Measurements from ENCODE around the gene FOXRED2.
"Not testable (repeated sequence)": the region's sequence is repeated elsewhere in the genome, so short reads cannot be mapped to it uniquely, and the experiment has no call there.

The FOXRED2 gene

GRCh38 chr22:36519906-36520305, 13.1 kb upstream of the FOXRED2 start:
- DNase-seq (ENCODE audit: low read depth in 2 of 3, low spot score in 1 of 3), result not testable (repeated sequence)

GRCh38 chr22:36514766-36515165, 7.9 kb upstream of the FOXRED2 start:
- no peak for DNase-seq (ENCODE audit: low read depth in 2 of 3, low spot score in 1 of 3)

DNA sequence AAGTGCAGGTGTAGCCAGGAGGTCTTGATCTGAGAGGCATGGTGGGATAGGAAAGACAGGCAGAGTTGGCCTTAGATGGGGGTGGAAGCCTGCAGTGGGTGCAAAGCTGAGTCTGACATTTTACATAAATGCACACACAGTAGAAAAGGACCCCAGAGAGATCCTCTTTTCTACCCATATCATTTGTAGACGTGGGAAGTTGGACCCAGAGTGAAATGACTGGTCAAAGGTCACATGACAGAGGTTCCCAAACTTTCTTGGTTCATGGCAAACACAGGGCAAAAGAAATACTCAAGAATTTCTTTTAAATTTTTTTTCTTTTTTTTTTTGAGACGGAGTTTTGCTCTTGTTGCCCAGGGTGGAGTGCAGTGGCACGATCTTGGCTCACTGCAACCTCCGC, 6.2 kb upstream of the FOXRED2 start:
- no peak for DNase-seq (ENCODE audit: low read depth in 2 of 3, low spot score in 1 of 3)

GRCh38 chr22:36512333-36512732, 5.5 kb upstream of the FOXRED2 start:
- DNase-seq (ENCODE audit: low read depth in 2 of 3, low spot score in 1 of 3), result no peak

GRCh38 chr22:36510966-36511881, 4.4 kb upstream of the FOXRED2 start:
- DNase-seq (ENCODE audit: low read depth in 2 of 3, low spot score in 1 of 3), result peak in 1 of 3 donors; percentile 37

GRCh38 chr22:36510384-36510783, 3.5 kb upstream of the FOXRED2 start:
- DNase-seq (ENCODE audit: low read depth in 2 of 3, low spot score in 1 of 3), result no peak

DNA sequence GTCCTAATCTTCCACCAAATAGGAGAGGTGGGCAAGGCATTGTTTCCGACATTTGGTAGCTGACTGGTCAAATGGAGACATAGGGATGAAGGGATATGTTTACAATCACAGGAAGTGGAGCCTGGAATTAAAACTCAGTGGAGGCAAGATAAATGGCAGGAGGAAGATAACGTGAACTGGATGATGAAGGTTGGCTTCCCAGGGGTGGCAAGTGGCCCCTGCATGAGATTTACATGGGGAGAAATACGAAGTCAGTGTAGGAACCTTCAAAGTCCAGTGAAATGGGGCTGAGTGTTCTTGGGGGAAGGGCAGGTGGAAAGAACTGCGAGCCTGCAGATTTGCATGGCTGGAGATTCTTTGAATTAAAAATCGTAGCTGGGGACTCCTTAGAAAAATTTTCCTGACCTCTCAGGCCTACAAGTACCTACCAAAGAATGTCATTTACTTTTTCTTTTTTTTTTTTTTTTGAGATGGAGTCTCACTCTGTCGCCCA, 724 bp upstream of the FOXRED2 start:
- DNase-seq (ENCODE audit: low read depth in 2 of 3, low spot score in 1 of 3), result no peak

DNA sequence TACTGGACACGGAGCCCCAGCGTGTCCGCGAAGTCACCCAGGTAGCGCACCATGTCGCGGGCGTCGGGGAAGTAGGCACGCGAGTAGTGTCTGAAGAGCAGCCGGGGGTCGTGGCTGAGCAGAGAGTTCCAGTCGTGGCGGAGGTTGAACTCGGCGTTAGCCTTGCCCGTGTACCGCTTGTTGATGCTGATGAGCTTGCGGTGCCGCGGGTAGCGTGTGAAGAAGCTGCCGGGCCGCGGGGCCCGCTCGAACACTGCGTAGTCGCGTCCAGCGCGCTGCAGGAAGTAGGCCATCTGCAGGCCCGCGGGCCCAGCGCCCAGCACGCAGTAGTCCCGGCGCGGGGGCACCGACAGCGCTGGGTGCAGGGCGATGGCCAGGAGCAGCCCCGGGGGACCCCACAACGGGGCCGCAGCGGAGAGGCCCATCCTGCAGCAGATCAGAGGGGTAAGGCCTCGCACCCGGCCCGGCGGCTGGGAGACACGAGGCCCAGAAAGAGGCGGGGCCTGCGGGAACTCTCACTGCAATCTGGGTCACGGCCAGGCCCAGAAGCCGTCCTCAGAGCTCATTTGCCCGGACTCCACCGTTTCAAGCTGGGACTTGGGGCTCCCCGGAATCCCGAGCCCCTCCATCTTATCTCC, 723 bp downstream of the FOXRED2 start:
- DNase-seq (ENCODE audit: low read depth in 2 of 3, low spot score in 1 of 3), result no peak

GRCh38 chr22:36497910-36498665, 8.8 kb downstream of the FOXRED2 start:
- no peak for DNase-seq (ENCODE audit: low read depth in 2 of 3, low spot score in 1 of 3)

GRCh38 chr22:36493690-36494110, 13.1 kb downstream of the FOXRED2 start:
- no peak for DNase-seq (ENCODE audit: low read depth in 2 of 3, low spot score in 1 of 3)

GRCh38 chr22:36492109-36492508, 14.7 kb downstream of the FOXRED2 start:
- DNase-seq (ENCODE audit: low read depth in 2 of 3, low spot score in 1 of 3), result no peak

DNA sequence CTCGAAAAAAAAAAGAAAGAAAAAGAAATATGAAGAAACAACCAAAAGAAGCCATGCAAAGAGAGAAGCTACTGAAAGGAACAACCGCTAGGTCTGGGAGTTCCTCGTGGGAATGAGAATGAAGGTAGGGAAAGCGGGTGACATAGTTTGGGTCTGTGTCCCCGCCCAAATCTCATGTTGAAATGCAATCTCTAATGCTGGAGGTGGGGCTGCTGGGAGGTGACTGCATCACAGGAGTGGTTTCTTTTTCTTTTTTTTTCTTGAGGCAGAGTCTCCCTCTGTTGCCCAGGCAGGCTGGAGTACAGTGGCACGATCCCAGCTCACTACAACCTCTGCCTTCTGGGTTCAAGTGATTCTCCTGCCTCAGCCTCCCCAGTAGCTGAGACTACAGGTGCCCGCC, 15.7 kb downstream of the FOXRED2 start:
- no peak for DNase-seq (ENCODE audit: low read depth in 2 of 3, low spot score in 1 of 3)

- peak; percentile 27 to 59 (median 44) for DNase-seq (ENCODE audit: low read depth in 2 of 3, low spot score in 1 of 3)
Observed at GRCh38 chr22:36486619-36487384, 20.0 kb downstream of the FOXRED2 start.

DNA sequence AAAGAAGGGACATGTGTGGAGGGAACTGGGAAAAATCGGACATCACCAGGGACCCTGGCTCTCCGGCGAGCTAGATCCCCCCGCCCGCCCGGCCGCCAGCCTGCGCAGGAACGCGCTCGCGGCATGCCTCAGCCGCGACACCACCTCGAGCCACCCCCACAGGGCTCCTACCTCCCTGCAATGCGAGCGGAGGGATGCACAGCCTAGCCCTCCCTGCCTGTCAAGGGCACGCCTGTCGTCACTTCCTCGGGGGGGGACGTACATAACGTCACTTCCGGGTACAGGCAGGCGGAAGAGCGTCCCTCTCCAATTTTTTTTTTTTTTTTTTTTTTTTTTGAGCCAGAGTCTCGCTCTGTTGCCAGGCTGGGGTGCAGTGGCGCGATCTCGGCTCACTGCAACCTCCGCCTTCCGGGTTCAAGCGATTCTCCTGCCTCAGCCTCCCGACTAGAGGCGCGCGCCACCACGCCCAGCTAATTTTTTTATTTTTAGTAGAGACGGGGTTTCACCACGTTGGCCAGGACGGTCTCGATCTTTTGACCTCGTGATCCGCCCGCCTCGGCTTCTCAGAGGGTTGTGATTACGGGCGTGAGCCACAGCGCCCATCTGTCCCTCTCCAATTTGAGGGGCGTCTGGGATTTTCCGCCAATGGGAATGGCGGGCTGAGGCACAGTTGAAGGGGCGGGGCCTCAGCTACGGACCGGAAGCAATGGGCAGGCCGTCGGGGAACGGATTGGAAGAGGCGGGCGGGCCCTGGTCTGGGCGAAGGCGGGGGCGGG, 25.3 kb downstream of the FOXRED2 start, which contains the start of gene TXN2:
Gene TXN2 (minus strand): TSS at position 248 of the 776 bp plus-strand sequence. CDS start 803 bp downstream, outside the sequence.
- peak; percentile 89 to 94 (median 92) for DNase-seq (ENCODE audit: low read depth in 2 of 3, low spot score in 1 of 3)

- no peak for DNase-seq (ENCODE audit: low read depth in 2 of 3, low spot score in 1 of 3)
Observed at GRCh38 chr22:36480941-36481392, 25.9 kb downstream of the FOXRED2 start.

DNA sequence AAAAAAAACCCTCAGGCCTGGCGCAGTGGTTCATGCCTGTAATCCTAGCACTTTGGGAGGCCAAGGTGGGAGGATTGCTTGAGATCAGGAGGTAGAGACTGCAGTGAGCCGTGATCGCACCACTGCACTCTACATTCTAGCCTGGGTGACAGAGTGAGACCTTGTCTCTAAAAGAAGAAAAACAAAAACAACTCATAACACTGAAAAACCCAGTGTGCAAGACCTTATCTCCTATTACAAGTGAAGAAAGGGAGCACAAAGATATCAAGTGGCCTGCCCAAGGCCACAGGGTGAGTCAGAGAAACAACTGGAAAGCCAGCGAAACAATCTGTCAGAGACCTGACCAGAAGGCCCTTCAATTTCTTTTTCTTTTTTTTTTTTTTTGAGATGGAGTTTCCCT, 27.9 kb downstream of the FOXRED2 start:
- no peak for DNase-seq (ENCODE audit: low read depth in 2 of 3, low spot score in 1 of 3)

- DNase-seq (ENCODE audit: low read depth in 2 of 3, low spot score in 1 of 3), result no peak
Observed at GRCh38 chr22:36475341-36475740, 31.5 kb downstream of the FOXRED2 start.

DNA sequence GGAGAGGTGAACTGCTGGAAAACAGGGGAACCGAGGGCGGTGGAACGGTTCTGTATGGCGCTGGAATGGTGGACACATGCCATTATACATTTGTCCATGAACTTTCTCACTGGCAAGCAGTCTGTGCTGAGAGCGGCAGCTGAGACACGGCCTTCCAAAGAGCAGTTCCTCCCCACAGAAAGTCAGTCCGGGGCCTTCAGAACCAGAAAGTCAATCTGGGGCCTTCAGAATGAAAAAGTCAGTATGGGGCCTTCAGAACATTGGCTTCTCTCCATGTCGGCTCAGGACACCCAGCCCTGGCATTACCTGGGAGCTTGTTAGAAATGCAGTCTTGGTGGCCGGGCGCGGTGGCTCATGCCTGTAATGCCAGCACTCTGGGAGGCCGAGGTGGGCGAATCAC, 34.2 kb downstream of the FOXRED2 start:
- no peak for DNase-seq (ENCODE audit: low read depth in 2 of 3, low spot score in 1 of 3)

DNA sequence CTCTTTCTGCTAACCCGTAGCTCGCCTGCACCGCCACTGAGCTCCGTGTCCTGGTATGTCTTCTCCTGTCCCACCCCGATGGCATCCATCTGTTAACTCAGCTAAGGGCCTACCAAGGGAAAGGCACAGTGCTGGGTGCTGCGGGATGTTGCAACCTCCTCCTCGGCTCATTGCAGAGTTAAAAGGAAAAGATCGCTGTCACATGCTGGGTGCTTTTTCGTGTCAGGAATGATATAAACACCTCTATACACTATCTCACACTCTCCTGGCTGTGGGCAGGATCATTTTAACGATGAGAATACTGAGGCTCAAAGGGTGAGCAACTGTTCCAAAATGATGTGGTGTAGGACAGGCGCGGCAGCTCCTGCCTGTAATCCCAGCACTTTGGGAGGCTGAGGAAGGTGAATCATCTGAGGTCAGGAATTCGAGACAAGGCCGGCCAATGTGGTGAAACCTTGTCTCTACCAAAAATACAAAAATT, 35.5 kb downstream of the FOXRED2 start:
- DNase-seq (ENCODE audit: low read depth in 2 of 3, low spot score in 1 of 3), result no peak

DNA sequence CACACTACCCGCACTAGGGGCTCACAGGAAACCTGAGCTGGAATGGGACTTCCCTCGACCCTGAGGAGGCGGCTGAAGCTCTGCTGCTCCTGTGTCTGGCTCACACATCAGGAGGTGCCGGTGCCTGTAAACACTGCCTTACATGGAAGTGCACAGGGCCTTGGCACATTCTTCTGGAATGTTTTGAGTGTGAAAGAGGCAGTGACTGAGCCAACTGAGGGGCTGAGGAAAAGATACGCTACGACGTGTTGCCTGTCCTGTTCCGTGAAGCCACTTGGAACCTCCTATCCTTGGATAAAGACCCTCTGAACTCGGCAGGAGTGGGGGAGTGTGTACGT, 35.9 kb downstream of the FOXRED2 start:
- no peak for DNase-seq (ENCODE audit: low read depth in 2 of 3, low spot score in 1 of 3)
